K562 (cell line): ENCODE results near the gene NFATC2. TPM values are rescaled to one million over a fixed set of nuclear protein-coding genes. Genes with fewer than 3 reads are reported as not detected.

Source experiments
- ATAC-seq: fragments of 200-7000 bp; cut with Tn5 transposase; 3 replicates; pipeline ENCODE4 v1.9.1; 2020; ENCODE audit warnings: moderate library complexity
- BruUV-seq: library from RNA; stranded (reverse); fragments of 400-500 nt; replicated peaks from 2 replicates; lab custom pipeline; 2021; lab: Mats Ljungman, UMichigan
- CTCF ChIA-PET: fragments of 300-600 bp; formaldehyde crosslinking; extraction: SDS; loops from one replicate; lab custom pipeline; 2021; ENCODE audit warnings: low intra/inter-chr PET ratio; lab: Yijun Ruan, JAX
- POLR2A ChIA-PET: fragments of 300-600, 350-650 bp; sonication (Branson Sonifier 250); formaldehyde crosslinking; extraction: SDS; loops from one replicate; lab custom pipeline; 2021; ENCODE audit warnings: antibody characterized with exemption, inconsistent platforms; lab: Yijun Ruan, JAX
- DNase-seq, 4 experiments: peaks; one replicate each; pipeline versions ENCODE4 v3.0.0 to v3.0.0-alpha.2; 2011 to 2018; ENCODE audit warnings: low spot score in 3 of 4, mixed read lengths in 3 of 4; ENCODE audit errors: extremely low read depth in 1 of 4
- FAIRE-seq: peaks from 2 replicates; lab custom pipeline; 2011; peaks lifted over from hg19 to GRCh38; lab: Jason Lieb, UNC
- H2AFZ ChIP-seq: 2 replicates; pipeline ENCODE4 v1.6.0; 2011; ENCODE audit warnings: low read depth, low read length, control low read depth, inconsistent platforms
- H3K27ac ChIP-seq: fragments of 200-600 bp; 3 replicates; pipeline ENCODE4 v1.8.0; 2011; ENCODE audit warnings: low read depth, mild to moderate bottlenecking, control low read depth, inconsistent platforms, low read length, moderate library complexity, mixed read lengths; ENCODE audit errors: extremely low read depth
- H3K27me3 ChIP-seq, 2 experiments: fragments of 300-600 bp in 1 of 2; 2 replicates in 1 of 2; 3 replicates in 1 of 2; pipeline versions ENCODE4 v1.6.0 to v1.8.0; 2011; ENCODE audit warnings: inconsistent platforms in 2 of 2, low read length in 2 of 2, mild to moderate bottlenecking in 1 of 2, mixed read lengths in 1 of 2, moderate library complexity in 1 of 2; ENCODE audit not compliant: control insufficient read depth in 2 of 2, insufficient read depth in 2 of 2
- H3K36me3 ChIP-seq: fragments of 300-600 bp; 3 replicates; pipeline ENCODE4 v1.8.0; 2011; ENCODE audit warnings: mild to moderate bottlenecking, low read length, inconsistent platforms; ENCODE audit not compliant: control insufficient read depth, insufficient read depth
- H3K4me1 ChIP-seq, 2 experiments: fragments of 200-600 bp in 1 of 2; replicated peaks in 1 of 2; 2 replicates in 1 of 2; 3 replicates in 1 of 2; pipeline versions ENCODE4 v1.5.1 to v1.8.0; 2011; ENCODE audit warnings: inconsistent platforms in 2 of 2, low read length in 2 of 2, mild to moderate bottlenecking in 1 of 2, mixed read lengths in 1 of 2, moderate library complexity in 1 of 2; ENCODE audit not compliant: control insufficient read depth in 2 of 2, insufficient read depth in 2 of 2
- H3K4me2 ChIP-seq: 2 replicates; pipeline ENCODE4 v1.6.1; 2011; ENCODE audit warnings: low read length, control low read depth, inconsistent platforms, mixed read lengths; ENCODE audit not compliant: insufficient read depth
- H3K4me3 ChIP-seq: fragments of 200-600 bp; sonication (generic), shearing (Covaris generic); 2 replicates; pipeline ENCODE4 v1.5.1; 2016; ENCODE audit warnings: control low read depth, inconsistent platforms
- H3K79me2 ChIP-seq: fragments of 200-600 bp; 3 replicates; pipeline ENCODE4 v1.8.0; 2011; ENCODE audit warnings: low read length, inconsistent platforms; ENCODE audit not compliant: control insufficient read depth, insufficient read depth
- H3K9ac ChIP-seq, 2 experiments: 2 replicates each; pipeline versions ENCODE4 v1.6.0 to v1.6.1; 2011; ENCODE audit warnings: low read depth in 2 of 2, low read length in 2 of 2, control low read depth in 1 of 2, inconsistent platforms in 1 of 2, mild to moderate bottlenecking in 1 of 2, mixed read lengths in 1 of 2; ENCODE audit not compliant: insufficient read depth in 1 of 2
- H3K9me1 ChIP-seq: one replicate; pipeline ENCODE4 v1.6.0; 2011; ENCODE audit warnings: inconsistent platforms, mild to moderate bottlenecking, low read length, moderate library complexity; ENCODE audit not compliant: control insufficient read depth, insufficient read depth
- H3K9me3 ChIP-seq: replicated peaks from 2 replicates; pipeline ENCODE4 v1.5.1; 2011; ENCODE audit warnings: low read depth, low read length, inconsistent platforms; ENCODE audit not compliant: control insufficient read depth, insufficient read depth
- H4K20me1 ChIP-seq: replicated peaks from 2 replicates; pipeline ENCODE4 v1.6.1; 2011; ENCODE audit warnings: low read length, inconsistent platforms, mixed read lengths; ENCODE audit not compliant: control insufficient read depth, insufficient read depth
- BCOR ChIP-seq: fragments of 450-650 bp; IDR thresholded peaks from 2 replicates; pipeline ENCODE4 v1.6.1; 2016
- HMG20A ChIP-seq: fragments of 450-650 bp; formaldehyde crosslinking; conservative IDR thresholded peaks from 2 replicates; pipeline ENCODE4 v1.4.0; 2020; ENCODE audit warnings: mild to moderate bottlenecking, mixed read lengths
- JUN ChIP-seq, 2 experiments: sonication (generic) in 1 of 2; formaldehyde crosslinking in 1 of 2; IDR thresholded peaks; 2 replicates each; pipeline versions ENCODE4 v1.6.1 to v1.8.0; 2012 to 2022; ENCODE audit warnings: borderline replicate concordance in 2 of 2, mild to moderate bottlenecking in 2 of 2, improper control_type of control experiment in 1 of 2, low read depth in 1 of 2, low read length in 1 of 2, missing genetic modification reagents in 1 of 2
- KDM4B ChIP-seq, 2 experiments: fragments of 450-650 bp in 1 of 2; sonication (generic) in 1 of 2; IDR thresholded peaks; 2 replicates each; pipeline ENCODE4 v1.6.1; 2016 to 2017; ENCODE audit warnings: borderline replicate concordance in 2 of 2, antibody characterized with exemption in 1 of 2, low read depth in 1 of 2, mild to moderate bottlenecking in 1 of 2
- RBM22 ChIP-seq: fragments of 200-400 bp; formaldehyde crosslinking; IDR thresholded peaks from 2 replicates; pipeline ENCODE4 v1.6.1; 2018; ENCODE audit warnings: low read length, low read depth; ENCODE audit not compliant: poor library complexity, severe bottlenecking
- TCF7L2 ChIP-seq: fragments of 150-350 bp; IDR thresholded peaks from 2 replicates; pipeline ENCODE4 v1.6.1; 2016; ENCODE audit warnings: low read depth, mild to moderate bottlenecking, low read length, moderate library complexity
- ZNF395 ChIP-seq: fragments of 200-800 bp; sonication (Bioruptor generic); IDR thresholded peaks from 2 replicates; pipeline ENCODE4 v1.6.1; 2017; ENCODE audit warnings: missing genetic modification characterization, missing compliant biosample characterization
- WGBS: fragments of 100-300 bp; shearing (Covaris generic); methylation state at CpG from one replicate; pipeline ENCODE4 v1.1.6; 2016; ENCODE audit warnings: low coverage, mixed read lengths; ENCODE audit not compliant: insufficient coverage; ENCODE audit errors: missing lambda C conversion rate; 5-methylcytosine and 5-hydroxymethylcytosine counted together
- in situ Hi-C: fragments of 300-500 bp; cut with MboI; formaldehyde crosslinking; loops from 4 replicates; pipeline ENCODE4 v1.15.0; 2018; ENCODE audit warnings: inconsistent platforms, mixed read lengths
- intact Hi-C: fragments of 100-400 bp; cut with micrococcal nuclease; formaldehyde crosslinking; loops from 2 replicates; pipeline ENCODE4 v1.14.2; 2022
- polyA plus RNA-seq, 8 experiments: library from polyadenylated mRNA; depleted of rRNA in 4 of 8; stranded (reverse) in 5 of 8; unstranded in 3 of 8; fragments of >200 nt; fragmentation: Nextera tagmentation in 2 of 8; fragmentation: Illumina TruSeq in 1 of 8; extraction: Ambion mirVana in 2 of 8; extraction: Trizol in 1 of 8; gene quantifications; 2 replicates each; pipeline versions ENCODE4 v1.2.1 to v1.2.3, GENCODE V29; 2011 to 2014; ENCODE audit warnings: inconsistent platforms in 1 of 8, missing spikeins in 1 of 8
- total RNA-seq, 7 experiments: library from RNA; depleted of rRNA in 6 of 7; stranded (reverse); fragments of >200 nt in 6 of 7; fragmentation: Illumina TruSeq in 2 of 7; extraction: Trizol in 2 of 7; gene quantifications; 2 replicates each; pipeline versions ENCODE4 v1.2.1 to v1.2.3, GENCODE V29; 2011 to 2021; ENCODE audit warnings: low replicate concordance in 1 of 7

The NFATC2 gene
- total and polyA plus RNA-seq, 9 of the 15 experiments (the other 6 are each of a cell fraction or from before 2014, with no cell fraction given), result 1.9 to 11.2 (median 3.0) TPM

GRCh38 chr20:51432251-51432784 is 110.2 kb downstream of the NFATC2 start:
- FAIRE-seq (no peak), ATAC-seq (no peak), DNase-seq (no peak)
- Histone ChIP-seq H3K9me1 (no peaks in the 10 kb centered on the region), H3K27ac (no peak overlapping the region), H3K36me3 (peaks cover 51% of the 10 kb centered on the region), H3K27me3 (no peaks in the 10 kb centered on the region), H3K4me3 (no peak overlapping the region), H3K4me1 (peaks cover 5 to 15% of the 10 kb centered on the region in 2 experiments; a peak in 4 of 5 replicates), H3K9me3 (no peaks in the 10 kb centered on the region), H3K4me2 (no peak overlapping the region), H3K9ac (no peak overlapping the region), H3K79me2 (no peaks in the 10 kb centered on the region), H2AFZ (no peak overlapping the region), H4K20me1 (no peaks in the 10 kb centered on the region; the same call in 1 of the 2 replicates)
- BruUV-seq, result no TSS peak
- TF ChIP-seq RBM22, result peak; percentile 59
- no peak for TF ChIP-seq HMG20A (CRISPR knock-in tag)
- no peak for TF ChIP-seq ZNF395 (CRISPR knock-in tag)
- no peak for TF ChIP-seq TCF7L2
- no peak for TF ChIP-seq JUN (IDR thresholded peaks at IDR 0.05; ENCODE audit: borderline replicate concordance, low read depth, low read length)
- no peak for TF ChIP-seq JUN (CRISPR knock-in tag; IDR thresholded peaks at IDR 0.05; ENCODE audit: borderline replicate concordance)
- TF ChIP-seq KDM4B (IDR thresholded peaks at IDR 0.05; ENCODE audit: borderline replicate concordance in 2 of 2, low read depth in 1 of 2), result no peak
- TF ChIP-seq BCOR, result no peak
- ChIA-PET POLR2A (interaction anchor here (0.8 kb wide), 1 partner anchor 37 kb away, joined by 4 read pairs; no protein-coding TSS in a partner anchor), CTCF (no interaction called here)
- in situ Hi-C loops (no loop called here), intact Hi-C loops (no loop called here)
- 98% methylated on average over 15 of the region's 27 CpGs for WGBS
